GM19328 (cell line): ENCODE measurements around the gene DPP9.
A peak's percentile ranks its signal among the peaks of the same experiment; 100 is the strongest.
"Not testable (repeated sequence)": the region's sequence is repeated elsewhere in the genome, so short reads cannot be mapped to it uniquely, and the experiment has no call there.

ENCODE experiments used
- ATAC-seq: cut with Tn5 transposase; IDR thresholded peaks from one replicate; pipeline ENCODE4 v1.9.1; 2021; ENCODE audit warnings: mild to moderate bottlenecking, moderate library complexity; ENCODE audit not compliant: unreplicated experiment

DPP9 gene

GRCh38 chr19:4742723-4743646 lies 19.3 kb upstream of the DPP9 start:
- ATAC-seq: no peak

GRCh38 chr19:4740092-4740491 lies 16.4 kb upstream of the DPP9 start:
- ATAC-seq: no peak

GRCh38 chr19:4738734-4739133 lies 15.1 kb upstream of the DPP9 start:
- ATAC-seq: no peak

GRCh38 chr19:4737955-4738600 lies 14.4 kb upstream of the DPP9 start:
- ATAC-seq: no peak

DNA sequence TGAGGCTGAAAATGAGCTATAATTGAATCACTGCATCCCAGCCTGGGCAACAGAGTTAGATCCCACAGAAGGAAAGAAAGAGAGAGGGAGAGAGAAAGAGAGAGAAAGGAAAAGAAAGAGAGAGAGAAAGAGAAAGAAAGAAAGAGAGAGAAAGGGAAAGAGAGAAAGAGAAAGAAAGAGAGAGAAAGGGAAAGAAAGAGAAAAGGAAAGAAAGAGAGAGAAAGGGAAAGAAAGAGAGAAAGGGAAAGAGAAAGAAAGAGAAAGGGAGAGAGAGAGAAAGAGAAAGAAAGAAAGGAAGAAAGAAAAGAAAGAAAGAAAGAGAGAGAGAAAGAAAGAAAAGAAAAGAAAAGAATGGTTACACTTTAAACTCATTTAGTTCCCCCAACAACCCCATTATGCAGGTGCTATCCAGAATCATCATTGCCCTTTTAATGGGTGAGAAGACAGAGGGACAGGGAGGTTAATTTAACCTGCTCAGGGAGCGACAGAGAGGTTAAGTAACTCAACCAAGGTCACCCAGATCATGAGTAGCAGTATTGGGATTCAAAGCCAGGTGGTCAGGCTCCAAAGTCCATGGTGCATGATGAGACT lies 10.2 kb upstream of the DPP9 start:
- ATAC-seq: no peak

GRCh38 chr19:4732680-4733114 lies 9.1 kb upstream of the DPP9 start:
- no peak for ATAC-seq

DNA sequence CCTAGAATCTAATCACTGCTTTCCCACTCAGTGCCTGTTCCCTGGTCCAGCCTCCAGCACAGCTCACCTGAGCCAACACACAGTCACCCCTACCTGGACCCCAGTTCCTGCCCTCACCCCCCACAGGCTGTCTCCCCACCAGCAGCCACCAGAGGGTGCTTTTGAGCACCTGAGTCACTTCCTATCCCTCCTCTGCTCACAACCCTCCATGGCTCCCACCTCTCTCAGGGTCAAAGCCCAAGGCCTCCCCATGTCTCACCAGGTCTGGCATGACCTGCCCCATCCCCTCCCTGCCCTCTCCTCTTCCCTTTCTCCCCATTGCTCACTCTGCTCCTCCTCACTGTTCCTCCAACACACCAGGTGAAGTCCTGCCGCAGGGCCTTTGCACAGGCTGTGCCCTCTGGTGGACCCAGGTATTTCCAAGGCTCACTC lies 7.1 kb upstream of the DPP9 start:
- ATAC-seq: no peak

GRCh38 chr19:4728871-4729270 lies 5.2 kb upstream of the DPP9 start:
- ATAC-seq: no peak

GRCh38 chr19:4722671-4723594 lies 709 bp downstream of the DPP9 start:
- ATAC-seq: peak; percentile 4

DNA sequence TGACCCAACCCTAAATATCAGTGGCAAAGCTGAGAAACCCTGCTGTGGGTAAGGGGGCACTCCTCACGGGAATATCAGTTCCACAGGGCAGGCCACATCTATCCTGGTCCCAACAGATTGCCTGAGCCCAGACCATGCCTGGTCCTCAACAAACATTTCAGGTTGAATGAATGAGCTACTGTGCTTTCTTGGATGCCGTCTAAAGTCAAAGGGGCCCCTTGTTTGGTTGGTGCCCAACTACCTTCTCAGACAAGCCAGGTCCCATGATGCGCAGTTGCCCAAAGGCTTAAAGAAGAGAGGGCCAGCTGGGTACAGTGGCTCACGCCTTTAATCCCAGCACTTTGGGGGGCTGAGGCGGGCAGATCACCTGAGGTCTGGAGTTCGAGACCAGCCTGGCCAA lies 2.4 kb downstream of the DPP9 start:
- no peak for ATAC-seq

GRCh38 chr19:4720037-4720700 lies 3.5 kb downstream of the DPP9 start:
- no peak for ATAC-seq

- ATAC-seq: no peak
Measured at GRCh38 chr19:4719499-4719866, 4.2 kb downstream of the DPP9 start.

DNA sequence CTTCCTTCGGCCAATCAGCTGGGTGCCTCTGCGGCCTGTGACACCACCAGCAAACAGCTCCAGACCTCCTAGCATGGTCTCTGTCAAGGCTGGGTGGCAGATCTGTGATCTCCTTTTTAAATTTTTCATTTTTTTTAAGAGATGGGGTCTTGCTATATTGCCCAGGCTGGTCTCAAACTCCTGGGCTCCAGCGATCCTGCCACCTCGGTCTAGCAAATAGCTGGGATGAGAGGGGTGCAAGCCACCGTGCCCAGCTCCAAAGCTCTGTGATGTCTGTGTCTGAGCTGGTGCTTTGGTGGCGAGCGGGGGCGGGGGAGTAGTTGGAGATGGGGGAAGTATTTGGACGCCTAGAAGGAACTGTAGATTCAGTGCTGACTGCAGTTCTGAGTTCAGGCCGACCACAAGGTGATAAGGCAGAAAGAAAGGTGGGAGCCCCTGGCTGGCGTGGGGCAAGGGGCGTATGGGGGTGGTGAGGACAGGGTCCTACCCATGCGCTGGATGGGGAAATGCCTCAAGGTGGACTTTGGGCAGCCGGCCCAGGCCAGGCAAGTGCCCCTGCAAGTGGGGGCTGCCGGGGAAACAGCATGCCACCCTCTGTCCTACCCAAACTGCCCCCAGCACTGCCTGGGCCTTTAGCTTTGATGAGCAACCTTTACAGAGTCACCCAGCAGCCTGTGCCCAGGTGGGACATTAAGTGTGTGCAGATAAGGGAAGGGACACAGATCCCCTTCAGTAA lies 5.5 kb downstream of the DPP9 start:
- no peak for ATAC-seq

DNA sequence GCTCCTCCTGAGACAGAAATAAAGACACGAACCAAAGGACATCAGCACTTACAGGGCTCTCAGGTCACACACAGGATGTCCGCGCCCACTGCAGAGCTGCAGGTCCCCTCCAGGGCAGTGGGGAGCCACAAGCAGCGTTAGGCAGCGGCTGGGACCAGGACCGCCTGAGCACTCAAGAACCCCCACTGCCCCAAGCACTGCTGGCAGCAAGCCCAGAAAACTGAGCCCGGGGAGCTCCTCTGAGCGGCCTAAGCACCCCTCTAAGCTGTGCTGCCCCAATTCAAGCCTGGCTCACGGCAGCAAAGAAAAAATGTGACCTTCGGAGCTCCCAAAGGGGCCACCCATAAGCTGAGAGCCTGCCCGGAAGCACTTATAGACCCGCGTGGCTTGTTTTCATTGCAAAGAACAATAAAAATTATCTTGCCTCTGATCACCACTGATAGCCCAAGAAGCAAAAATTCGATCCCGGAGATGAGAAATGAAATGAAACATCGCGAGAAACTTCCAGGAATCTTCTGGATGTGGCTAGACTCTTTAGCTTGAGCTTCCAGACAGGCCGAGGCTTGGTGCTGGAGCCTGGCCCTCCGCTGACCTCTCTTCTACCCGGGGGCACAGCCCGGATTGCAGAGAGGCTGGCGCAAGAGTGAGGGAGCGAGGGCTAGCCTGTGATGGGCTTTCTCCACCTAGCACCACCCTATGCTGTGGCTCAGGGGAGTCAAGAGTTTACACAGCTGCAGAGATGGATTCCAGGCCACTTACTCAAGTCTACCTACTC lies 6.3 kb downstream of the DPP9 start:
- no peak for ATAC-seq

- ATAC-seq: no peak
Measured at GRCh38 chr19:4715529-4716221, 8.0 kb downstream of the DPP9 start.

DNA sequence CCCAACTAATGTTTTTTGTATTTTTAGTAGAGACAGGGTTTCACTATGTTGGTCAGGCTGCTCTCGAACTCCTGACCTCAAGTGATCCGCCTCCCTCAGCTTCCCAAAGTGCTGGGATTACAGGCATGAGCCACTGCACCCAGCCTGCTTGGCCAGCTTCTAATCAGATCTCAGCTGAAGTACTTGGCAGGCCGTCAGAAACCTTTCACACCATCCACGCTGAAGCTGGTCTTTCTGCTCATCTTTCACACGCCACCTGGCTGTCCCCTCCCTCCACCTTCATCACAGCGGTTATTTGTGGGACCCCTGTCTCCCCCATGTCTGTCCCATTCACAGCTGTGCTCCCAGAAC lies 8.5 kb downstream of the DPP9 start:
- not testable (repeated sequence) for ATAC-seq

- ATAC-seq: no peak
Measured at GRCh38 chr19:4714016-4714415, 9.6 kb downstream of the DPP9 start.

GRCh38 chr19:4713384-4713951 lies 10.2 kb downstream of the DPP9 start:
- ATAC-seq: no peak
